ENCODE measurements around the gene ATXN1.

ATXN1 gene

GRCh38 chr6:16434885-16435284, 326.4 kb downstream of the ATXN1 start:
- no peak for DNase-seq (ENCODE audit: low spot score)

- DNase-seq (ENCODE audit: low spot score): no peak
Observed at GRCh38 chr6:16433338-16433890, 327.8 kb downstream of the ATXN1 start.

- no peak for DNase-seq (ENCODE audit: low spot score)
Observed at GRCh38 chr6:16432075-16433032, 328.9 kb downstream of the ATXN1 start.

GRCh38 chr6:16431106-16431505, 330.2 kb downstream of the ATXN1 start:
- no peak for DNase-seq (ENCODE audit: low spot score)

GRCh38 chr6:16430391-16431089, 330.7 kb downstream of the ATXN1 start:
- no peak for DNase-seq (ENCODE audit: low spot score)

- no peak for DNase-seq (ENCODE audit: low spot score)
Observed at GRCh38 chr6:16429669-16430068, 331.6 kb downstream of the ATXN1 start.

GRCh38 chr6:16427124-16427523, 334.1 kb downstream of the ATXN1 start:
- no peak for DNase-seq (ENCODE audit: low spot score)

GRCh38 chr6:16425881-16426615, 335.2 kb downstream of the ATXN1 start:
- no peak for DNase-seq (ENCODE audit: low spot score)

- DNase-seq (ENCODE audit: low spot score): no peak
Observed at GRCh38 chr6:16421462-16421960, 339.7 kb downstream of the ATXN1 start.

- no peak for DNase-seq (ENCODE audit: low spot score)
Observed at GRCh38 chr6:16420715-16421461, 340.4 kb downstream of the ATXN1 start.

GRCh38 chr6:16420337-16420714, 340.9 kb downstream of the ATXN1 start:
- DNase-seq (ENCODE audit: low spot score): no peak

GRCh38 chr6:16419636-16420336, 341.5 kb downstream of the ATXN1 start:
- no peak for DNase-seq (ENCODE audit: low spot score)

- DNase-seq (ENCODE audit: low spot score): no peak
Observed at GRCh38 chr6:16418151-16418550, 343.1 kb downstream of the ATXN1 start.

GRCh38 chr6:16415677-16416076, 345.6 kb downstream of the ATXN1 start:
- no peak for DNase-seq (ENCODE audit: low spot score)

- DNase-seq (ENCODE audit: low spot score): no peak
Observed at GRCh38 chr6:16414205-16414604, 347.1 kb downstream of the ATXN1 start.

- DNase-seq (ENCODE audit: low spot score): no peak
Observed at GRCh38 chr6:16413399-16413798, 347.9 kb downstream of the ATXN1 start.

GRCh38 chr6:16412982-16413381, 348.3 kb downstream of the ATXN1 start:
- DNase-seq (ENCODE audit: low spot score): no peak

- DNase-seq (ENCODE audit: low spot score): no peak
Observed at GRCh38 chr6:16412171-16412570, 349.1 kb downstream of the ATXN1 start.

GRCh38 chr6:16409531-16410441, 351.5 kb downstream of the ATXN1 start:
- DNase-seq (ENCODE audit: low spot score): peak; percentile 61

GRCh38 chr6:16408766-16409165, 352.5 kb downstream of the ATXN1 start:
- no peak for DNase-seq (ENCODE audit: low spot score)
